Hepatocyte (in vitro differentiated cells): ENCODE results near the gene CLDN5. TPM values are rescaled to one million over a fixed set of nuclear protein-coding genes. Genes with fewer than 3 reads are reported as not detected.

Source experiments
- DNase-seq: peaks from one replicate; pipeline ENCODE4 v3.0.0-alpha.2; 2016; ENCODE audit warnings: low spot score
- H2AFZ ChIP-seq: fragments of 200-600 bp; sonication (generic); 2 replicates; pipeline ENCODE4 v1.6.0; 2016; ENCODE audit warnings: antibody characterized with exemption, mild to moderate bottlenecking
- H3K27ac ChIP-seq: fragments of 200-600 bp; sonication (generic); 2 replicates; pipeline ENCODE4 v1.5.1; 2016; ENCODE audit warnings: mild to moderate bottlenecking
- H3K27me3 ChIP-seq: fragments of 200-600 bp; sonication (generic); 2 replicates; pipeline ENCODE4 v1.6.1; 2016
- H3K36me3 ChIP-seq: fragments of 200-600 bp; sonication (generic); replicated peaks from 2 replicates; pipeline ENCODE4 v1.5.1; 2016; ENCODE audit warnings: low read depth; ENCODE audit not compliant: insufficient read depth
- H3K4me1 ChIP-seq: fragments of 200-600 bp; sonication (generic); 2 replicates; pipeline ENCODE4 v1.5.1; 2016; ENCODE audit warnings: mild to moderate bottlenecking, moderate library complexity; ENCODE audit not compliant: insufficient read depth
- H3K4me2 ChIP-seq: fragments of 200-600 bp; sonication (generic); 2 replicates; pipeline ENCODE4 v1.6.0; 2016
- H3K4me3 ChIP-seq: fragments of 200-600 bp; sonication (generic); 2 replicates; pipeline ENCODE4 v1.5.1; 2016; ENCODE audit warnings: mild to moderate bottlenecking
- H3K79me2 ChIP-seq: fragments of 200-600 bp; sonication (generic); 2 replicates; pipeline ENCODE4 v1.6.0; 2017; ENCODE audit warnings: mild to moderate bottlenecking
- H3K9me2 ChIP-seq: fragments of 200-600 bp; sonication (generic); replicated peaks from 2 replicates; pipeline ENCODE4 v1.6.0; 2017; ENCODE audit warnings: mild to moderate bottlenecking; ENCODE audit not compliant: insufficient read depth
- H3K9me3 ChIP-seq: fragments of 200-600 bp; sonication (generic); 2 replicates; pipeline ENCODE4 v1.5.1; 2016; ENCODE audit warnings: low read depth, mild to moderate bottlenecking
- H4K20me1 ChIP-seq: fragments of 200-600 bp; sonication (generic); 2 replicates; pipeline ENCODE4 v1.6.0; 2016; ENCODE audit warnings: mild to moderate bottlenecking; ENCODE audit not compliant: insufficient read depth, poor library complexity, severe bottlenecking
- CTCF ChIP-seq: fragments of 200-600 bp; sonication (generic); IDR thresholded peaks from 2 replicates; pipeline ENCODE4 v1.5.1; 2016; ENCODE audit warnings: antibody characterized with exemption, mild to moderate bottlenecking; ENCODE audit not compliant: poor library complexity
- EZH2 ChIP-seq: fragments of 200-600 bp; sonication (generic); IDR thresholded peaks from 2 replicates; pipeline ENCODE4 v1.6.1; 2016; ENCODE audit warnings: antibody characterized with exemption, mild to moderate bottlenecking, borderline replicate concordance
- EZH2phosphoT487 ChIP-seq: fragments of 200-600 bp; sonication (generic); IDR thresholded peaks from one replicate; pipeline ENCODE4 v1.6.1; 2018; ENCODE audit warnings: antibody characterized with exemption, mild to moderate bottlenecking, low read depth, moderate library complexity; ENCODE audit not compliant: unreplicated experiment, severe bottlenecking
- WGBS: methylation state at CpG from one replicate; pipeline ENCODE4 v1.1.6; 2016; ENCODE audit warnings: low lambda C conversion rate; ENCODE audit errors: missing lambda C conversion rate; 5-methylcytosine and 5-hydroxymethylcytosine counted together
- polyA plus RNA-seq: library from polyadenylated mRNA; unstranded; fragments of >200 nt; fragmentation: Nextera tagmentation; extraction: Ambion mirVana; gene quantifications from 2 replicates; pipeline ENCODE4 v1.2.1, GENCODE V29; 2016
- total RNA-seq: library from RNA; depleted of rRNA; stranded (reverse); fragments of >200 nt; gene quantifications from 2 replicates; pipeline ENCODE4 v1.2.3, GENCODE V29; 2014

Gene CLDN5
- total RNA-seq (4.9 and 8.9 TPM in 2 replicates), polyA plus RNA-seq (9.9 and 12.0 TPM in 2 replicates)

GRCh38 chr22:19524170-19525115 lies at the start of gene CLDN5:
CLDN5 (minus strand) TSS chr22:19524410; CDS start chr22:19524255, 155 bp downstream.
- H3K9me3 ChIP-seq: no peaks in the 10 kb centered on the region
- peak within 1 kb of the TSS; percentile 20 for H3K4me3 ChIP-seq
- no peaks in the 10 kb centered on the region for H3K79me2 ChIP-seq
- peak within 1 kb of the TSS; percentile 15 for H2AFZ ChIP-seq
- peak within 1 kb of the TSS; percentile 88 for H3K4me2 ChIP-seq
- no peak within 1 kb of the TSS for H3K27ac ChIP-seq
- no peaks in the 10 kb centered on the region for H4K20me1 ChIP-seq
- H3K27me3 ChIP-seq: peaks cover 55% of the 10 kb centered on the region
- TF ChIP-seq CTCF (no peak), EZH2 (no peak), EZH2phosphoT487 (peak; percentile 46)
- DNase-seq: no peak
- H3K4me1 ChIP-seq: peaks cover 13% of the 10 kb centered on the region
- WGBS: 8% methylated on average over 40 of the region's 69 CpGs
- H3K36me3 ChIP-seq: no peaks in the 10 kb centered on the region
- H3K9me2 ChIP-seq: no peaks in the 10 kb centered on the region

DNA sequence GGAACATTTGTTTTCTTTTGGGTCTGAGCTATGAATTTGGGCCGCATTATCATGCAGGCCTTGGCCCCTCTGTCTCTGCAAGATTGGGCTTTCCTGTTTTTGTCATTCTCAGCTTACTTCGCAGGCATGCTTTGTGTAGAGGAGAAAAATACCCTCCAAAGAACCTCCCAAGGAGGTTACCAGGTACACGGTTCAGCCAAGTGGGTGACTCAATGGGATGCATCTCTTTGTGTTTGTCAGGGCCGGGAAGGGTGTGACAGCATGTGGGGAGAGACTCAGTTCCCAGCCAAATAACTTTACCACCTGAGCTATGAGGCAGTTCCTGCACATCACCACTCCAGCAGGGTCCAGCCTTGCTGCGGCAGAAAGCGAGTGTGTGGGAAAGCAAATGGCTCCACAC lies 47.8 kb upstream of the CLDN5 start:
- Histone ChIP-seq H3K9me2 (no peaks in the 10 kb centered on the region), H3K4me3 (no peak overlapping the region), H3K4me2 (no peak overlapping the region), H3K27me3 (no peaks in the 10 kb centered on the region), H3K9me3 (no peaks in the 10 kb centered on the region), H3K79me2 (no peaks in the 10 kb centered on the region), H4K20me1 (no peaks in the 10 kb centered on the region), H2AFZ (no peak overlapping the region), H3K27ac (no peak overlapping the region), H3K4me1 (no peaks in the 10 kb centered on the region), H3K36me3 (no peaks in the 10 kb centered on the region)
- 87% methylated on average over 6 of the region's 6 CpGs for WGBS
- TF ChIP-seq CTCF (no peak), EZH2 (no peak)
- DNase-seq: no peak

DNA sequence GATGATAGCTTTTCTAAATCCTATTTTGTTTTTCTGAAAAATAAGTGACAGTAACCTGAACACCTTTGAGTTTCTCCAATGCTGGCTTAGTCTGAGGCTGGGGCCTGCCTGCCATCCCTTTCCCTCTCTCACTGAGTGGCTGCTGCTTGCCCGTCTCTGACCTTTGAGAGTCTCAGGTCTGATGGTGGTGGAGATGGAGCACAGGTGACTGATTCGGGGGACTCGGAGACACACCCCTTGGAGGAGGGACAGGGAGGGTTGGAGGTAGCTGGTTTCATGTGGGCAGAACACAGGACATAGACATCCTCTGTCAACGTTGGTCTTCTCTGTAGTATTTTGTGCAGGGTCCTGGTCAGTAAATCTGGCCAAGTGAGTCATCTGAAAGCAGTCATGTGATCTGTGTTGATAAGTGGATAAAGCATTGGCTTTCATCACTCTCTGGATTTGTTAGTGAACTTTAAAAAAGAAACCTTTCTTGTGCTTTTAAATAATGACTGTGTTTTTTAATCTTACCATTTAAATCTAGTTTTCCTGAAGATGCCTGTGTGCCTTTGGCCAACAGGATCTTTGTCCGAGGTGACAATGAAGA lies 47.1 kb upstream of the CLDN5 start:
- Histone ChIP-seq H3K27me3 (no peaks in the 10 kb centered on the region), H3K9me3 (no peaks in the 10 kb centered on the region), H3K4me3 (no peak overlapping the region), H3K9me2 (no peaks in the 10 kb centered on the region), H3K4me1 (no peaks in the 10 kb centered on the region), H3K36me3 (no peaks in the 10 kb centered on the region), H4K20me1 (no peaks in the 10 kb centered on the region), H3K79me2 (no peaks in the 10 kb centered on the region), H3K4me2 (no peak overlapping the region), H3K27ac (no peak overlapping the region), H2AFZ (no peak overlapping the region)
- TF ChIP-seq CTCF: no peak
- no peak for TF ChIP-seq EZH2phosphoT487
- TF ChIP-seq EZH2: no peak
- WGBS: 64% methylated on average over 5 of the region's 5 CpGs
- DNase-seq: no peak
